ENCODE results near the gene PPM1N.

PPM1N gene

GRCh38 chr19:45542234-45542668 is 44.0 kb downstream of the PPM1N start:
- no peak for DNase-seq

- no peak for DNase-seq
These were observed 49.0 kb downstream of the PPM1N start for GRCh38 chr19:45547211-45547770.

GRCh38 chr19:45547965-45548609 is 49.8 kb downstream of the PPM1N start:
- DNase-seq = no peak
